Measurements from ENCODE around the gene MYO3B.
"Not testable (repeated sequence)": the region's sequence is repeated elsewhere in the genome, so short reads cannot be mapped to it uniquely, and the experiment has no call there.

MYO3B gene

GRCh38 chr2:170530803-170531564 lies 353.0 kb downstream of the MYO3B start:
- DNase-seq: no peak

GRCh38 chr2:170531876-170532275 lies 353.9 kb downstream of the MYO3B start:
- DNase-seq: no peak

GRCh38 chr2:170533156-170533555 lies 355.2 kb downstream of the MYO3B start:
- no peak for DNase-seq

GRCh38 chr2:170535552-170535951 lies 357.6 kb downstream of the MYO3B start:
- no peak for DNase-seq

- no peak for DNase-seq
Measured at GRCh38 chr2:170544817-170545216, 366.9 kb downstream of the MYO3B start.

GRCh38 chr2:170548304-170548703 lies 370.4 kb downstream of the MYO3B start:
- DNase-seq: no peak

GRCh38 chr2:170550501-170550900 lies 372.6 kb downstream of the MYO3B start:
- no peak for DNase-seq

- not testable (repeated sequence) for DNase-seq
Measured at GRCh38 chr2:170551899-170552298, 374.0 kb downstream of the MYO3B start.

GRCh38 chr2:170553748-170554147 lies 375.8 kb downstream of the MYO3B start:
- DNase-seq: no peak

GRCh38 chr2:170554278-170554955 lies 376.5 kb downstream of the MYO3B start:
- DNase-seq: no peak

- DNase-seq: no peak
Measured at GRCh38 chr2:170562928-170563327, 385.0 kb downstream of the MYO3B start.

GRCh38 chr2:170563401-170563800 lies 385.5 kb downstream of the MYO3B start:
- no peak for DNase-seq

GRCh38 chr2:170566138-170566537 lies 388.2 kb downstream of the MYO3B start:
- no peak for DNase-seq

GRCh38 chr2:170567429-170567828 lies 389.5 kb downstream of the MYO3B start:
- no peak for DNase-seq

- DNase-seq: no peak
Measured at GRCh38 chr2:170568511-170568910, 390.6 kb downstream of the MYO3B start.

- DNase-seq: no peak
Measured at GRCh38 chr2:170571612-170572011, 393.7 kb downstream of the MYO3B start.

GRCh38 chr2:170573671-170574070 lies 395.7 kb downstream of the MYO3B start:
- no peak for DNase-seq

GRCh38 chr2:170576296-170576695 lies 398.3 kb downstream of the MYO3B start:
- no peak for DNase-seq

- DNase-seq: no peak
Measured at GRCh38 chr2:170577356-170577755, 399.4 kb downstream of the MYO3B start.

GRCh38 chr2:170578606-170579005 lies 400.7 kb downstream of the MYO3B start:
- no peak for DNase-seq

GRCh38 chr2:170579511-170579910 lies 401.6 kb downstream of the MYO3B start:
- DNase-seq: no peak

- DNase-seq: no peak
Measured at GRCh38 chr2:170582313-170582712, 404.4 kb downstream of the MYO3B start.

- DNase-seq: no peak
Measured at GRCh38 chr2:170582751-170583463, 405.0 kb downstream of the MYO3B start.

GRCh38 chr2:170585067-170585466 lies 407.1 kb downstream of the MYO3B start:
- no peak for DNase-seq

Data from activated naive CD4-positive, alpha-beta T cell treated with Interleukin-2 at 50 U/mL for 16 hours (primary cell).